Ureter (tissue), 1 donor: Measurements from ENCODE around the gene HES6. TPM values are rescaled to one million over a fixed set of nuclear protein-coding genes. Genes with fewer than 3 reads are reported as not detected.

Experiments used
- DNase-seq: peaks from one replicate; pipeline ENCODE4 v3.0.0-alpha.2; 2020; ENCODE audit warnings: low spot score
- total RNA-seq: library from RNA; stranded (reverse); gene quantifications from one replicate; pipeline ENCODE4 v1.2.4, GENCODE V29; 2023
- donor health status: DM: yes; HTN: yes; CAD: no.

Gene HES6
- total RNA-seq, 1 donor from 2014 or later = 3.4 TPM

DNA sequence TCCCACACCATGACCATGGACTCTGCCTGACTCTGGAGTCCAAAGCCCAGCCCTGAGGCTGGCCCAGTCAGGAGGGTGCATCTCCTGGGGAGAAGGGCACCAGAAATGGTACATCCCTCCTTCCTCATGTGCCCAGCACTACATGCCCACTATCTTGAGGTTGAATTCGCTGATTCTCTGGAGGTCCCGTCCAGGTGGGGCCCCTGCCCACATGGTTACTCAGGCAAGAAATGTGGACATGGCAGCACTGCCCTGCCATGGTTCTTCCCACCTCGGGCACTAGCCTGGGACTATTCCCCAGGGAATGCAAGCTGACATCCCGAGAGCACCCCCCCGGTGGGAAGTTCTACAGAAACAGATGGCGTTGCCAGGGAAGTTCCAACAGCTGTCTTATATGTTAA is 15.3 kb upstream of the HES6 start:
- DNase-seq = no peak

DNA sequence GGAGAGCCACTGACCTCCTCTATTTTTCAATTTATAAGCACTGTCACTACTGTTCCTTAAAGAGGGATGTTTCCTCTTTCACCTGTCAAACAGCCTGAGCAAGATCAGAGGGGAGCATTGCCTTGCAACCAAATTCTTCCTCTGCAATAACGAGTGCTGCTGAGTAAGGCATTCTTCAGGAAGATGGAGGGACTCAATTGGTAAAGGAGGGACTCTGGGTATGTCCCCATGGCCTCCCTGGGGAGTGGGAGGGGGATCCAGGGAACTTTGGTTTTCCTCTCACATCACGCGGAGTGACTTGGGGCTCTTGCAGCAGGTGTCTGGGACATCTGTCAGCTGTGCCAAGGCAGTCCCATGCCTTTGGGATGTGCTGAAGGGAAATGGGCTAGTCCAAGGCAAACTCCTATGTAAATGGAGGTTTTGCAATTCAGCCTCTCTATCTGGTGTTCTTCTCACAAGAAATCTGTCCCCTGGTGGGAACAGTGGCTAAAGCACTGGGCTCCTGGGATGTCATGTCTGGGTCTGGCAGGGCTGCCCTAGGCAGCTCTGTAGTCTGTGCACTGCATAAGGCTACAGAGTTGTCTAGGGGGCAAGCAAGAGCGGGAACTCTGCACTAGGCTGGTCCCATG is 14.4 kb upstream of the HES6 start:
- DNase-seq = no peak

DNA sequence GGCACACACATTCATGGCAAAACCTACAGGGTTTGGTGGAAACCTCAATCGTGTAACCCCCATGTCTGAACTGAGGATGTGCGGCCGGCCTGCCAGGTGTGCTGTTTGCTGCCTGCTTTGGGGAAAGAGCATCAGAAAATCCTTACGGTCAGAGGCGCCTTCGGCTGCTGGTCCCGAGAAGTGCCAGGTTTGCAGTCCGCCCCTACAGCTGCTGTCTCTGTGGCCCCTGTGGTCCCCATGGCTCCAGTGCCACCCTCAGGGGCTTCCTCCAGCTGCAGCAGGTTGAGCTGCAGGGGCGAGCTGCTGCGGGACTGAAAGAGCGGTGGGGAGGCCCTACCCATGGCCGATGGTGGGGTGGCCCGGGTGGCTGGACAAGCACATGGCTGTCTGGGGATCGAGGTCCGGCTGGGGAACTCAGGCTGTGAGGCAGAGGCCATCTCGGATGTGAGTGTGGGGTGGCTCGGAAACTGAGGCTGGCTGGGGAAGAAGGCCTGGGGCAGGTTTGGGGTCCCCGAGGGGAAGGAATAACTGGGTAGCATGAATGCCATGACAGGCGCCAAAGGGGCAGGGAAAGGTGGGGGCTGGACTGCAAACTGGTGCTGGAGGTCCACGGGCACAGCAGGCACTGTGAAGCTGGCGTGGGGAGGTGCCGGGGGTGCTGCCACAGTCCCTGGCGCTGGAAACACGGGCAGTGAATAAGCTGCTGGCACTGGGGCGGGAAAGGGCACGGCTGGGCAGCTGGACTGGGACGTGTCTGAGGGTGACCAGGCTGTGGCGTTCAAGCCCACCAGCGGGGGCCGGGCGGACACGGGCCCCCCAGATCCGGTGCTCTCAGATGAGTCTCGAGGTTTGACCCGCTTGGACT is 13.2 kb upstream of the HES6 start:
- no peak for DNase-seq

DNA sequence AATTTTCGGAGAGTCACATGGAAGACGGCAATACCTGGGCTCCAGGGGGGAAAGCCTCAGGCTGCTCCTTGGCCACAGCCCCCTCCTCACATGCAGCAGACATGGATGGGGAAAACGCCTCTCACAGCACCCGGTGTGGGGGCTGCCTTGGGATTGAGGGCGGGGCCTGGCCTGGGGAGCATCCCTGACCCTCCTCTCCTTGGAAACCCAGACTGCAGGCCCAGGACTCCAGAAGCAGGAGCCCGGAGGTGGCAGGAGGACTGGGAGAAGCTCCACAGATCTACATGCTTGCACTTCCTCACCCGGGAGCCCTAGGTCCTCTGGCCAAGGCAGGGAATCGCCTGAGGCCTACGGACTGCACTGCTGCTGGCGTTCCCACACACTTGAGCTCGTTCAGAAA is 12.1 kb upstream of the HES6 start:
- no peak for DNase-seq

DNA sequence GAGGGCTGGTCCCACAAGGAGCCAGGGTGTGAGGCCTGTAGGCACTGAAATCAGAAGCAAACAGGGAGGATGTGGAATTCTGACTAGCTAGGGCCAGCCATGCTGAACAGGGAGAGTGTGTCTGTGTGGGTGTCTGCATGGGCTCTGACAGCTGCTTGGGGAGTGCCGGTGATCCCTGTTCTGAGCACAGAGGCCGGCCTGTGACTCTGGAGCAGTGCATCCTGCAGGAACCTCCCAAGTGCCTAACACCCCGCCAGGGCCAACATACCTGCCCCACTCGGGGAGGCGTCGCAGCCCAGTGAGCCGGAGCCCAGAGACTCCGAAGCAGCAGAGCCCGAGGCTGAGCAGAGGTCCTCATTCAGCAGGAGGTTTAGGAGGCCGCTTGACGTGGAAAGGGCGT is 11.5 kb upstream of the HES6 start:
- no peak for DNase-seq

DNA sequence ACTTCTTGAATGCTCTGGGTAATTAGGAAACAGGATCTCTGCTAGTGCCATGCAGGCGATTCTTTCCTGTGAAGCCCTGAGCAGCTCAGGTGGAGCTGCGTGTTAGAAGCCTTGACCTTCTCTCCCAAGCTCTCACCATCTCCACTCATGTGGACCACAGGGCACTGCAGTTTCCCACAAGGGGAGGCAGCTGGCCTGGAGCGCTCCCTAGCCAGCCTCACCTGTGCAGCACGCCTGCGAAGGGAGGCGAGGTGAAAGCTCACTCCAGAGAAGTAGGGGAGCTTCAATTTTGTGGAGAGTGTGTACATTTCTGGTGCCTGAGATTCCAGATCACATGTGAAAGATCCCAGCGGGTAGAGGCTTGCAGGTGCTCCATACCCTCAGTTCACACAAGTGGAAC is 11.1 kb upstream of the HES6 start:
- DNase-seq = no peak

DNA sequence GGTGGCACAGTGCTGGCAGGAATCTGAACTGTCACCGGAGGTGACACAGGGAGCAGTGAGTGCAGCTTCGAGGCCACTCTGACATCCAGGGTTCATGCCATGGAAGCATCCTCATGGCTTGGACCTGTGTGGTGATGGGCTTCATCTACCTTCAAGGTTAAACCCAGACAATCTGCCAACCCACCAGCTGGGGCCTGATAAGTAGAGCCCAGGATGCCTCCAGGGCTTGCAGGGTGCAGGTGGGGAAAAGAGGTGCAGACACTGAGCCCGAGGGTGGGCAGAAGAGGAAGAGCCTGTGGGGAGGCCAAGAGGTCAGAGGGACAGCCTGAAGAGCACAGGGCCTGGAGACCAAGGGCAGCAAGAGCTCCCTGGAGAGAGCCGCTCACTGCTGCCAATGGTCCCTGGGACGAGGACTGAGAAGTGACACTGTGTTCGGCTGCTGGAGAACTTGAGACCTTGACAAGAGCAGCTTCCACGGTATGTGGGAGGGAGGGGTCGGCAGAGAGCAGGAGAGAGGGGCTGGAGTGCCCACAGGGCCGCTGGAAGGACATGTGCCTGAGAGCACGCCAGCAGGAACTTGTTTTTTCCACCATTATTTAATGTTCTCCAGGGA is 8.1 kb upstream of the HES6 start:
- no peak for DNase-seq

DNA sequence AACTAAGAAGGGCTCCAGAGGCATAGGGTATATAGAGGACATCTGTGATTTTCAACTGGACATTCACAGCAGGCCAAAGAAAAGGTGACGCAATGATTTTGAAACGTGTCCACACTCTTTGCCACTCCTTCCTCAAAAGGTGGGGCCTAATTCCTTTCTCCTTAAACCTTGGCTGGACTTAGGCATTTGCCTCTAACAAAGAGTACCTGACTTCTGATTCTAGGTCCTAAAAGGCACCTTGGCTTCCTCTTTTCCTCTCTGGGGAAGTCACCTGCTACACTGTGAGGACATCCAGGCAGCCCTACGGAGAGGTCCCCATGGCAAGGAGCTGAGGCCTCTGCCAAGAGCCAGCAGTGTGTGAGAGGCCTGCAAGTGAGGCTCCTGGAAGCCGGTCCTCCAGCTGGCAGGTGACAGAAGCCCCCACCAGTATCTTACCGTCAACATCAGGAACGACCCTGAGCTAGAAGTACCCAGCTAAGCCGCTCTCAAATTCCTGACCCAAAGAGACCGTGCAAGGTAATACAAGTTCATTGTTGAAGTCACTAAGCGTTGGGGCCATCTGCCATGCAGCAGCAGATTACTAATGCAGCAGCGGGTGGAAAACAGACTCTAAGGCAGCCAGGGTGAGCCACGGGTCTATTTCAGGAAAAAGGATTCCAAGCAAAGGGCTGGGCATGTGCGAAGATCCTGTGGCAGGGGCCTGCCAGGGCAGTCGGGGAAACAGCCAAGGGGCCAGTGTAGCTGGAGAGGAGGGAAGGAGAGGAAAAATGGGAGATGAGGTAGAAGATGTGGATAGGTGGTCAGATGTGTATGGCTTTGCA is 7.4 kb upstream of the HES6 start:
- DNase-seq = no peak

DNA sequence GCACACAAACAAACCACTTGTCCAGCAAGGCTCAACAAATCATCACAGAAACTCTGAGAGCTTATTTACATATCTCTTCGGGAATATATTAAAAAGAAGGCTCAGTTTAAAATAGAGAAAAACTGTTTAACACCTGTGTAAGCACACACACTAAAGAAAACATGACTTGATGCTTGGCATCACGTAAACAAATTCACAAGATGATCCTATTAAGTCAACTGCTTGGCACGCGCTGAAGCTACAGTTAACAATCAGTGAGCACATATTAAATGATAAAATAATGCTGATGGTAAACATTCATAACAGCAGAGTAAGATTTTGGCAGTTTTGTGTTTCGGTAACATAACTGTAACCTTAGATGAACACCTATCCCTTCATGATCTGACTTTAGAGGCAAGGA is 4.3 kb upstream of the HES6 start:
- no peak for DNase-seq

DNA sequence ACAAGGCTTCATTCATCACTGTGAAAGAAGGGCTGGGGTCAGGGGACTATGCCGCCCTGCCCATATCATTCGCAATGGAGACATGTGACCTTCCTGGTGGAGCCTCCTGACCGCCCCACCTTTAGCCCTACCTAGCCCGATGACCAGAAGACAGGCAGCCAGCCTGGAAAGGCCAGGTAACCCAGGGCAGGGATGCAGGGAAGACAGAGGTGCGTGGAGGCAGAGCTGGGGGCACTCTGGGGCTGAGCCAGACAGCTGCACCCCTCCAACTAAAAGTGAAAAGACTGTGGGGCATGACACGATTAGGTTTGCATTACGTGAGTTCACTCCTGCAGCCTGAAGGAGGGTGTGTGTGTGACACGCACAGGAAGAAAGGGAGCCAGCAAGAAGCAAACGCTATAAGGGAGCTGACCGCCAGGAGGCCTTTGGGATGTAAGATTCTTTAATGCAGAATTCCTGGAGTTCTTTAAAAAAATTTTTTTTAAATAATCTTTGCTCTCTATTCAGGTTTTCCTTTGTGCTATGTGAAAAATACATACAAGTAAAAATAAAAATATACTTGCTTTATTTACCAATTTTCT is 3.7 kb upstream of the HES6 start:
- DNase-seq = no peak

DNA sequence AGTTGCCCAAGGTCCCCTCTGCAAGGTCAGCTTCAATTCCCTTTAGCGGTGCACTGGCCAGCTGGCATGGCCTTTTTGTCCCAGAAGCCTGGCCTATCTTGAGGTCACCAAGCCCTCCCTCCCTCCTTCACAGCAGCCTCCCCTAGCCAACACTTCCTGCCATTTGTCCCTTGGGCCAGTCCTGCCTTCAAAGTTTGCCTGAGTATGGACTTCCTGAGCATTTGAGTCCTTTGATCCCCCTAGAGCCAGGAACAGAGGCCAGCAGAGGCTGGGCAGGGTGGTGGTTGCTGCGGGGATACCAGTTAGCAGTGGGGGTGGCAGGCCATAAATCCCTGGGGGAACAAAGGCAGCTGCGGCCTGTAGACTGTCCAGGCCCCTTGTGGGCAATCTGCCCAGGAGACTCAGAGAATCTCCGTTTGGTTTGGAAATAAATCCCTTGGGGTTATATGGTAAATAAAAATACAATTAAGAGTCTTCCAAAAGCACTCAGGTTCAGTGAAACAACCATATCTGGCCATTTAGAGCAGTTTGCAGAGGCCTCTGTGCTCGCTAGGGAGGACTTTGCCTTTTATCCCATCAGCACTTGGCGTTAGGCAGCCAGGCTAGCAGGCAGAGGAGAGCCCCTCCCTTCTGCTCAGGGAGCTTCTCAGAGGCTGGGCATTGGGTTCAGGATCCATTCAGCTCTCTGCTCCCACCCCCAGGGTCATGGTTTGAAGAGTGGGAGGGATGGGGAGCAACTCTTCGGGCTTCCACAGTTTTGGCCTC is 3.1 kb upstream of the HES6 start:
- DNase-seq = no peak

DNA sequence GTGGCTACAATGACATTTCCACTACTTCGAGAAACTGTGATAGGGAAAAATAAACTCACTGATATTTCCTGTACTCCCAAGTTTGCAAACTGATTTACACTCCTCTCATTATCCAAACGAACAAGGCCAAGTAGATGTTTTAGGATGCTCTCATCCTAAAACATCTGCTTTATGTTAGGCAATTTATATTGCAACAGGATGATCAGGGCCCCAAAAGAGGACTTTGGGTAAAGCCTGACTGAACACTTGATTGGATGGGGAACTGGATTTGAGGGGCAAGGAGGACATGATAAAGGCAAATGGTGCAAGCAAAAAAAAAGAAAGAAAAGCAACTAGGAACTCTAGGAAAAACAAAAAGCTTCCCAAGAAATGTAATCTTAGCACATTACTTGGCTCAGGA is 2.1 kb upstream of the HES6 start:
- DNase-seq = no peak

DNA sequence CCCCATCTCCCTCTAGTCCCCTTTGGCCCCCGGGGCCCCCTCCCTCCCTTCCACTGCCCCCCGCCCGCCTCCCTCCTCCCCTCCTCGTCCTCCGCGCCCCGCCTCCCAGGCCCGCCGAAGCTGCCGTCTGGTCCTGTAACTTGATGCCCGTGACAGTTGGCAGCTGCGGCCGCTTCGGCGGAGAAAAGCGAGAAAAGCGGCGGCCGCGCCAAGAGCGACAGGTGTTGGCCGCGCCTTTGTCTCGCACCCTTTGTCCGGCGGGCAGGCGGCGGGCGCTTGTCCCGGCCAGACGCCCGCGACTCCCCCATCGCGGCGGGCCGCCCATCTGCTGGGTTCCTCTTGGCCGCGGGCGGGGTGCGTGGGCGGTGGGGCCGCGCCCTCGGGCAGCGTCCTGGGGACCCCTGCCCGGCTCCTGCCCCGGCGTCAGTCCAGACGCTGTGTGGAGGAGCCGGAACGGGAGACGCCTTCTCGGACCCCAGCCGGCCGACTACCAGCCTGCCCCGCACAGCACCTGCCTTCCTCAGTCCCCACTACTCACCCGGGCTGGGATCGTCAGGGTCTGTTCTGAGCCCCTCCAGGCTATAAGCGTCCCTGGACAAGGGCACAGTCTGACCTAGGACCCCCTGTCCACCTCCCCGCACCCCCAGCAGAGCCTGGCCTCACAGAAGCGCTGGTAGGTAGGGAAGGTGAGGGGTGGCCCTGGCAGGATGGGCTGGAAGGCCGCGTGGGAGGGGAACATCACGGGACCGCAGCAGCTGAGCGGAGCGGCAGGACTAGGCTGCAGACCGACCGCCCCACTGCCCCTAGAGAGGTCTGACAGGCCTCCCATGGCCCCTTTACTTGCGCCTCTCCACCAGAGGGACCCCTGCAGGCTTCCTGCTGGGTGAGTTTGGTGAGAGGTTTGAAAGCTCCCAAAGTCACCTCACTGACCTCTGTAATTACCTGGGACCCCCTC is 1.2 kb upstream of the HES6 start:
- DNase-seq = no peak

DNA sequence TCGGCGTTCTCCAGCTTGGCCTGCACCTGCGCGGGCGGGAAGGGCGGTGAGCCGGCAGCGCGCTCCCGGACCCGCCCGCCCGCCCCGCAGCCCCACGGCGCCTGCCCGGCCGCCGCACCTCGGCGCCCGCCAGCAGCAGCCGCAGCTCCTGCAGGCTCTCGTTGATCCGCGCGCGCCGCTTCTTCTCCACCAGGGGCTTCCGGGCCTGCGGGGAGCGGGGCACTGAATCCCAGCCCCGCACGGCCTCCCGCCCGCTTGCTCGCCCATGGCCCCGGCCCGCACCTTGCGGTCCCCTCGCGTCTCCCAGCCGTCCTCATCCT is 335 bp downstream of the HES6 start:
- no peak for DNase-seq

DNA sequence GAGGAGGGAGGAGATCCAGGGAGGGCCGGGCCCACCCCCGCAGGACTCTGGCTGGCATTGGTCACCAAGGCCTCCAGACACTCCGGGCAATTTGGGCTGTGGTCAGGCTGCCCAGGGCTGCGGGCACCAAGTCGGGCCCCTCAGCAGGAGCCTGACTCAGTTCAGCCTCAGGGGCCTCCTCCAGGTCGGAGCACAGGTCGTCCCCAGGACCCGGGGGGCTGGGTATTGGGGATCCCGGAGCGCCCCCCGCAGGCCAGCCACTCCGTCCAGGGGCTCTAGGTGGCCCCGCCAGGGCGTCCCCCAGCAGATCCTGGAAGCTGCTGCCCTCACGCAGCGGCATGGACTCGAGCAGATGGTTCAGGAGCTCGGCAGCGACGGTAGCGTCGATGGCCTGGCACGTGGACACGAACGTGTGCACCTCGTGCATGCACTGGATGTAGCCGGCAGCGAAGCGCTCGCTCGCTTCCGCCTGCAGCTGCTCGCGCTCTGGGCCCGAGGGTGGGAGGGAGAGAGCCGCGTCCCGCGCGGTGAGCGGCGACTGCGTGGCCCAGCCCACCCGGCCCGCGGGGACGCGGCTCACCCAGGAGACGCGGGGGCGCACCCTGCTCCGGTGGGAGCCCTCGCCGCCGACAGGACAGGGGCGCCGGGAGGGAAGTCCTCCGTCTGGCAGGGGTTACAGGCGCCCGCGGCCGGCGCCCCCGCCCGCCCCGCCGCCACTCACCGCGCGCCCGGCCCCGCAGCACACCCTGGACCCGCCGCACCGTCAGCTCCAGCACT is 884 bp downstream of the HES6 start:
- no peak for DNase-seq

DNA sequence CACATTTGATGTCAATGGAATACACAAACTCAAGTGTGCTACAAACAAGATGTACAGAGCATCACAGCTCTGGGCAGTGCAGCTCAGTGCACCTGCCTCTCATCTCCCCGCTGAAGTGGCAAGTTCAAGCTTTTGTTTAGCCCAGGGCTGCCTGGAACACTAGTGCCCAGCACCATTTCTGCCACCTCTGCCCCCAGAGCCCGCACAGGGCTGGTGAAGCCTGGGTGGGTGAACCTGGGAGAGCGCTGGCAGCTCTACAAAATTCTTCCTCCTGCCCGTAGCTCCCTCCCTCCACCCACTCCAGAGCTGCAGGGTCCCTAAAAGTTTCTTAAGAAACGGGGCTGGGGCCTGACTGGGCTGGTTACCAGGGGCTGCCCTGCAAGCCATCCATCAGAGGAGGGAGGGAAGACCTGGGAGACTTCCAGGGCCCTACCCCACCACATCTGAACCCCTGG is 1.5 kb downstream of the HES6 start:
- DNase-seq = no peak

DNA sequence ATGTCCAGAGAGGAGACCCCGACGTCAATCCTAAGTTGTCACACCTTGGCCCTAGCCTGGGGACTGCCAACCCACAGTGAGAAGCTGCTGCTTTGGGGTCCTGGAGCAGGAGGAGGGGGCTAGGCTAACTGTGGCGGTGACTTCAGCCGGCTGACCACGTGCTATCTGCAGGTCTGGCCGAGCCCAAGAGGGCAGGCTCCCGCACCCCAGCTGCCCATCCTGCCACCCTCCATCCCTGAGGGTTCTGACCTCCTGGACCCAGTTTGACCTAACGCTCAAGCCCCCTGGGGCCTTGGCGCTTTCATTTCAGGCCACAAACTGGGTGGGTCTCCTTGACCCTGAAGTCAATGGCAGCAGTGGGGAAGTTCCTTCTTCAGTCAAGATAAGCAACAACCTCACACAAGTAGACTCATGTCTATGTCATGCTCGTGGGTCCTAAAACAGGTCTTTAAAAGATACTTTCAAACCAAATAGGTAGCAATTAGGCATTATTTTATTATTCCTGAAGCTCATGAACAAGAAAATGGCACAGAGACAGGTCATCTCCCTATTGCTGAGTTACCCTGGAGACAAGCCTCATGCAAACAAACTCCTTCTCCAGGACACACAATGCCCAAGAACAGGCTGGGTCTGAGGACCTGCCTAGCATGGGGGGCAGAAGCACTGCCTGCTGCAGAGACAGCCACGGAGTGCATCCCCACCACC is 2.3 kb downstream of the HES6 start:
- DNase-seq = no peak

DNA sequence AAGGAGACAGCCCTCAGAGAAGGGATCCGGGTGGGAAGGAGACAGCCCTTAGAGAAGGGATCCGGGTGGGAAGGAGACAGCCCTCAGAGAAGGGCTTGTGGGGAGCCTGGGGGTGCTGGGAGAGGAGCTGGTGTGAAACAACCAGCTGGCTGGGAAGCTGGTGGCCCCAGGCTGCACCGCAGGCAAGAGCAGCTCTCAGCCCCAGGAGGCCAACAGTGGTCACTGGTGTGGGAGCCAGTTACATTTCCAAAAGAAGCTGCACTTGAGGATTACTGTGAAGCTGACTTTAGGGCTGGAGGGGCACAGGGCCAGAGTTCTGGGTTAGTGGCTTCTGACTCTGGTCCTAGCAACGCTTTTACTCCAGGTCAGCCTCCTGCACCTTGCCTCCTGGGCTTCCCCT is 3.3 kb downstream of the HES6 start:
- DNase-seq = no peak

DNA sequence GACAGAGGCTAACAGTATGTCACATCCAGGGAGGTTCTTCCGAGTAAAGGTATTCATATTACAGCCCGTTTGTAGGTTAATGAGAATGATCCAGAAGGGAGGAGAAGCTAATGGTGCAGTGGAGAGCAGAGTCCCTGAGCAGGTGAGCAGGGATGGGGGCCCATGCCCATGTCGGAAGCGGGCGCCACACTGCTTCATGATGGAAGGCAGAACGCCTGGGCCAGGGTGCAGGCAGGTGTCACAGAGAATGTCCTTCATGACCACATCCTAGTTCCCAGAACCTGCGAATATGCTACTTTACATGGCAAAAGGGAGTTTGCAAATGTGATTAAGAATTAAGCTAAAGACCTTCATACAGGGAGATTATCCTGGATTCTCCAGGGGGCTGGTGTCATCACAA is 4.0 kb downstream of the HES6 start:
- no peak for DNase-seq
